Adrenal gland (tissue), 5 donors: Measurements from ENCODE around the gene BIN2.

Experiments used
- CTCF ChIP-seq, 6 experiments: fragments of 450-650 bp in 4 of 6; fragments of 200-600 bp in 2 of 6; sonication (generic) in 1 of 6; IDR thresholded peaks; 1 replicate in 5 of 6; 2 replicates in 1 of 6; pipeline versions ENCODE4 v1.5.1 to v1.8.0; 2016 to 2021; ENCODE audit warnings: antibody characterized with exemption in 6 of 6, mild to moderate bottlenecking in 2 of 6, moderate library complexity in 1 of 6
- POLR2A ChIP-seq, 2 donors: fragments of 450-650 bp; IDR thresholded peaks; one replicate each; pipeline ENCODE4 v1.6.1; 2017; ENCODE audit warnings: antibody characterized with exemption in 2 of 2, mild to moderate bottlenecking in 2 of 2, moderate library complexity in 1 of 2
- donor health status: DM: no; HTN: no; CAD: no.

- TF ChIP-seq POLR2A (IDR thresholded peaks at IDR 0.05): no peak
- TF ChIP-seq CTCF (IDR thresholded peaks at IDR 0.05): no peak
Observed at GRCh38 chr12:51245476-51246253, 78.3 kb downstream of the BIN2 start.
